ENCODE data around the gene KRTAP10-1.

GRCh38 chr21:44492567-44493385 is 47.2 kb downstream of the KRTAP10-1 start:
- TF ChIP-seq CTCF (conservative IDR thresholded peaks at IDR 0.05; ENCODE audit: low read depth, low read length) (no peak), EZH2 (IDR thresholded peaks at IDR 0.05; ENCODE audit: borderline replicate concordance, low read depth, low read length, poor library complexity, severe bottlenecking) (no peak)

Measured in A673 (cell line).